Islet of Langerhans (tissue), 1 donor: ENCODE measurements around the gene VSIG8.

ENCODE experiments used
- FAIRE-seq: peaks from one replicate; lab custom pipeline; 2011; peaks lifted over from hg19 to GRCh38; lab: Jason Lieb, UNC

VSIG8 gene

DNA sequence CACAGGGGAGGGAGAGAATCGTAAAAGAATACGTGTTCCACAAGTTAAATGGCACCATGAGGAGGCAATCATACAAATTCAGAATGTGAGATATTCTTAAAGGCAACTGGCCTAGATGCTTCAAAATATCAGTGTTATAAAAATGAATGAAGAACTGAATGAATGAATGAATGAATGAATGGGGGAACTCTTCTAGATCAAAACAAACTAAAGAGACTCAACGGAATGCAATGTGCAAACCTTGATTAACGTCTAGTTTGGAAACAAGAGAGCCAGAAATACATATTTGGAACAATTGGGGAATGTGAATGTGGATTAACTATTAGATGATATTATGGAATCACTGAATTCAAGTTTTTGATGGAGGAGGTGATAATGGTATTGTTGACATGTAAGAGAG is 20.7 kb upstream of the VSIG8 start:
- FAIRE-seq = no peak

DNA sequence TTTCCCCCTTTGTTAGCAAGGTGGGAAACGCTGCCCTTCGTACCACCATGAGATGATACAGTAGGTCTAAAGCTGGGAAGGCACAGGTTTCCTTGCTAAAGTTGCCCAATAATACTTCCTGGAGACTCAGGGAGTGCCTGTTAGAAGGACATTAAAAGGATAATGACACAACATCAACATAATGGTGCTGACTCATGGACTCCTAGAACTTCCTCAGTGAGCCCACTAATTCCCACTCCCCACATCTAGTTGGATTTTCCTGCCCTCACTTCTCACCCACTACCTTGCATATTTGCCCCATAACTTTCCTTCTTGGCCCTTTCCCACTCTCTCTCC is 20.0 kb upstream of the VSIG8 start:
- no peak for FAIRE-seq

DNA sequence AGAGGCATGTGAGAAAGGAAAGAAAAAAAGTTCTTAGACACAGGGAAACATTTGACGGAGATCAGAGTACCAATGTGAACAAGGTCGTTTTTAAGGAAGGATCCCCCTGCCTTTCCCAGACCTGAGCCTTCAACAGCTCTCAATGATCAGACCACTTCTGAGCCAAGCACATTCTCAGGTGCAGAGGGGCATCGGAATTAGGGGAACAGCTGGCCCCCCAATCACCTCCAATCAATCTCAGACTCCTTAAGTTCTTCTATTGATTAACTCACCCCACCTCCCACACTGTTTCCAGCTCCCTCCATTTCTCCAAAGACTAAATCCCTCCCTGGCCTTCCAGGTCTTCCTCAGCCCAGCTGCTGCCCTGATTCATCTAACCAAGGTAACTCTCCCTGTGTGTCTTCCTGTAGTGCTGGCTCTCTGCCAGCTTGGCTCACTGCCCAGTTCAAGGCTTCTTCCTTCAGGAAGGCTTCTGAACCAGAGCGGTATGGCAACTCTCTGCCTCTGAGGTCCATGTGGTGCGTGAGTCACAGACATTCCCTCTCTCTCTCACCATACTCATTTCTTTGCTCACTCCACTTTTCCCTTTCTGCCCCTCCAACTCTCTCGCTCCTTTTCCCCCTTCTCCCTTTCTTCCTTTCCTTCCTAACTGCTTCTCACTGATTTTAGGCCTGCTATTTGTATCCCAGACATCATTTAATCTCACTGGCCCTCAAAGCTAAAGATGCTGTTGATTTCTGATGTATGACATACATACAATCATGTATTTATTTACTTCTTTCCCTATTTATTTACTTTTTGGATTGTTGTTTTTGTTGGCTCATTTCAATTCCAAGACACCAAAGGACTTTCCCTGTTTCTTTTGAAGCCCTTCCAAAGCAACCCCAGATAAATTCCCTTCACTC is 19.4 kb upstream of the VSIG8 start:
- FAIRE-seq = peak; percentile 91

DNA sequence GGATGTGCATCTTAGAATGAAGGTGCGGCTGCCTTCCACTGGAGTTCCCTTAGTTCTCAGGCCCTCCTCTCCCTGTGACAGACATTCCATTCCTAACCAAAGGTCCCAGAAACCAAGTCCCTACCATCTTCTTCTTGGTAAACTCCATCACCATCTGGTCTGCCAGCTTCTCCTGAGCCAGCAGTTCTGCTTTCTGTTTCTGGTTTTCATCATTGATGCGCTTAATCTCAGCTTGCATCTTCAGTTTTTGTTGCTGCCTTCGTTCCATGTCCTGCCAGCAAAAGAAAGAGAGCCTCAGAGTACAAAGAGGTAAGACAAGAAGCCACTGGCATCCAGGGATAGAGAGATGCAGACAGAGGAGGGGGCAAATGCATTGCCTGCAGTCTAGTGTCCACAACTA is 18.0 kb upstream of the VSIG8 start:
- no peak for FAIRE-seq

DNA sequence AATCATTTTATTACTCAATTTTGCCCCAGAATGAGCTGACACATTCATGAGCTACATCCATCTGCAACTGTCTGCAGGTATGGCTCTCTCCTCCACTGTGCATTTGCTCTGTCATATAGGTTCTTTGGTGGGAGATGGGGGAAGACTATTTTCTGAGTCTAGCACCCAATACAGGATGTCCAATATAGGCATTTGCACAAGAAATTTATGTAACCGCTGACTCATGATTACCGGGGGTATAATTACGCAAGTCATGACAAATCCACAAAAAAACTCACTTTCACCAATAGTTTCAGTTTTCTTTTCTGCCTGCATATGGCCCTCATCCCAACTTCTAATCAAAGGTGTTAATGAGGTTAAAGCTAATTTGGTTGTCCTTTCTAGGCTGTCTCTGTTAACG is 17.5 kb upstream of the VSIG8 start:
- FAIRE-seq = no peak

DNA sequence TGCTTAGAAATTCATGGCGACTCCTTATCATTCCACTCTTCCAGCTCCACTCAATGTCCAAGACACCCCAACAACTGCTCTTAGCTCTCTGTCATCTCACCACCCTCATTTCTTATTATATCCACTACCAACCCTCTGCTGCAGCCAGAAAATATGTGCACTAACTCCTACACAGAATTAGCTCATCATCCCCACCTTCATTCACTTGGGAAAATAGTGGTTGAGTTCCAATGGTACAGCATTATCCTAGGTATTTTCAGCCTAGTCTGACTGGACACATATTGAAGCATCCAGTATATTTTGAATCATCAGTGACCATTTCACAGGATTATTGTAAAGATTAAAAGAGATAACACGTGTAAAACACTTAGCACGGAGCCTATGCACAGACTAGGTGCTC is 16.7 kb upstream of the VSIG8 start:
- FAIRE-seq = no peak

DNA sequence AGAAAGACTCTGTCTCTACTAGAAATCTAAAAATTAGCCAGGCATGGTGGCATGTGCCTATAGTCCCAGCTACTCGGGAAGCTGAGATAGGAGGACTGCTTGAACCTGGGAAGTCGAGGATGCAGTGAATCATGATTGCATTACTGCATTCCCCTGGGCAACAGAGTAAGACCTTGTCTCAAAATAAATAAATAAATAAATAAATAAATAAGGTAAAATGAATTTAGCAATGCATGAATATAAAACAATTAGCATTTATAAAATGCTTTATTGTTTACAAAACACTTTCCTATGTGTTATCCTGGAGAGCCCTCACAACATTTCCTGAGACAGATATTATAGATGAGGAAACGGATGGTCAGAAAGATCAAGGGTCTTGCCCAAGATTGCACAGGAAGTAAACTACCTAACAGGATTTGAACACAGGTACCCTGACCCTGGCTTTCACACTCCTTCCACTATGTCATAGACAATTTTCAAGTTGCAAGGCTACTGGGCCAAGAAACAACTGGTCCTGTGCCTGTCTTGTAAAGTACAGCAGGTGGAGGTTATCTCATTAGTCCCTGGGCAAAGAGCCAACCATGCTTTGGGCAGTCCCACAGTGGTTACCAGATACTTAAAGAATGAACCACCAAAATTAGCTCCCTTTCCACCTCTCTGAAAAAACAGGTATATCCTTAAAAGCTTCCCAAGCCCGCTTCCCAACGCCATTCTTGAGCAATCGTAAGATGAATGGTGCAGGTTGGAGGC is 15.4 kb upstream of the VSIG8 start:
- no peak for FAIRE-seq

DNA sequence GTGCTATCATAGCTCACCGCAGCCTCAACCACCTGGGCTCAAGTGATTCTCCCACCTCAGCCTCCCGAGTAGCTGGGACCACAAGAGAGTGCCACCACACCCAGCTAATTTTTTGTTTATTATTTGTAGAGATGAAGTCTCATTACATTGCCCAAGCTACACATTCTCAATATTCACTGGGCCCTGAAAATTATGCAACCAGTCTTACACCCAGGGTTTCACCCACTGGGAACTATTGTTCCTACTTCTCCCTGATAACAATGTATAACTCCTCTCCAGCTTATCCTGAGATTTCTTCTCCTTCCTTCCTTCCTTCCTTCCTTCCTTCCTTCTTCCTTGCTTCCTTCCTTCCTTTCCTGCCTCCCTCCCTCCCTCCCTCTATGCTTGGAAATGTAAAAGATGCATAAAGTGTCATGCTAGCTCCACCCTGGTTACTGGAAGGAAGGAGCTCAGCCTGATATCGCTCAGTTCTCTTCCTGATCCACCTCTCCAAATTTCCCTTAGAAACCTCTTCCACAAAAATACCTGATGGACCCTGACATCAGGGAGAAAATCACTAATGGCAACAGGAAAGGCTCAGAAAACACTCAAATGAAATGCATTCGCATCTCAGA is 11.2 kb upstream of the VSIG8 start:
- no peak for FAIRE-seq

DNA sequence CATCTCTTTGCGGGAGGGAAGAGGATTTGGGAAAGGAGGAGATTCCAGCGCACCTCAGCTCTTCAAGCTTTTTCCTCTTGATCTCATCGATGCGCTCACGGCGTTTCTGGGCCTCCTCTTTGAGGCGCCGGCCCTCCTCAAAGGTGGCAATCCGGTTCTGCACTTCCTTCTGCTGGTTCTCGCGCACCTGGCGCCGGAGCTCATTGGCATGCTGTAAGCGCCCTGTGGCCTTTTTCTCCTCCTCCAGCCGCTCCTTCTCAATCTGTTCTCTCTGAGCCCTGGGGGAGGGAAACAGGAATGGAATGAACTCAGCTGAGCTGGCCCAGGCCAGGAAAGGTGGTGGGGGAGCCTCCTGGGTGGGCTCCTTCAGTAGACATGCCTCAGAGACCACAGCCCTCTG is 10.4 kb upstream of the VSIG8 start:
- no peak for FAIRE-seq

DNA sequence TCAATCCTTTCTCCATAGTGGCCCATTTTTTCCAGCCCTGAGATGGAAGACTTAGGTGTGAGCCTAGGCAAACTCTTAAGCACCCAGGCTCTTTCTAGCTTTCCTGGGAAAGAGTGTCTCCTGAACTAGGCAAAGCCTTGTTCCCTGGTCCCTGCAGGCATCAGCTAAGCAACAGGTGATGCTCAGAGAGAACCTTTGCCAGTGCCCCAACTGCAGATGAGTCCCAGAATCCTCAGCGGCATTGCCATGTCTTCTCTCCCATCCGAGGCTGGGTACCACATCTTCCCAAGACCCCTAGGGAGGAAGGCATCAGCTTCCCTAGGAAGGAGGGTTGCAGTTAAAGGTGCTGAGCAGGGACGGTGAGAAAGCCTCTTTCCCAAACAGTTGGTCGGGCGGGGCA is 8.2 kb upstream of the VSIG8 start:
- no peak for FAIRE-seq

DNA sequence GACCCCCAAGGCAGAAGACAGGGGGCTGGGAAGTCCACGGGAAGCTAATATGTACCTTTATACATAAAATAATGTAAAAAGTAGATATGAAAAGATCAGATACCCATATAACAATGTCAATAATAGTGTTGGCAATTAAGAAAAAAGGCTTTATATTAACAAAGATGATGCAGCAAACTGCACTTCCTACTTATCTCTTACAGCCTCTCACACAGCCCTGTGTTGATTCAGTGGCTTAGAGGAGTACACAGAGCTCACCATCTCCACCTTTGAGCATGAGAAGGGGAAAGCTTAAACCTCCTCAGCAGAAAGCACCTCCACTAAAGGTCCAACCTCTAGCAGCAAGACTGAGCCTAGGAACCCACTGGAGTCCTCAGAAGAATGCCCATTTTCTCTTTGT is 7.2 kb upstream of the VSIG8 start:
- FAIRE-seq = no peak

DNA sequence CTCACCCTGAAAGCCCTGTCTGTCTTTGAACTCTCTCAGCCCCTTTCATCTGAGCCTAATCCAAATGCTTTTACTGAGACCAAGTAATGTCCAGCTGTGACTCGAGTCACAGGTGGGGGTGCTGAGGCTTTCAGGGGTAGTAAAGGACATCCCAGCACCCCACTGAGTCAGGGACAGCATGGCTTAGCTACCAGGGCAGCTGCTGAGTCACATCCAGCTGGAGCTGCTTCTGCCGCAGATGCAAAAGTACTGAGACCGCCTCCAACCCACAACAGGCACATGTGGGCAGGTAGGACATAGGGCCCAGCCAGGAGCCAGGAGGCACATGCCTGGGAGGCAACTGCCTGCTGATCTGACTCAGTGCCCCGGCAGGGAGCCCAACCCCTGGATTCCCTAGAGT is 6.7 kb upstream of the VSIG8 start:
- FAIRE-seq = no peak

DNA sequence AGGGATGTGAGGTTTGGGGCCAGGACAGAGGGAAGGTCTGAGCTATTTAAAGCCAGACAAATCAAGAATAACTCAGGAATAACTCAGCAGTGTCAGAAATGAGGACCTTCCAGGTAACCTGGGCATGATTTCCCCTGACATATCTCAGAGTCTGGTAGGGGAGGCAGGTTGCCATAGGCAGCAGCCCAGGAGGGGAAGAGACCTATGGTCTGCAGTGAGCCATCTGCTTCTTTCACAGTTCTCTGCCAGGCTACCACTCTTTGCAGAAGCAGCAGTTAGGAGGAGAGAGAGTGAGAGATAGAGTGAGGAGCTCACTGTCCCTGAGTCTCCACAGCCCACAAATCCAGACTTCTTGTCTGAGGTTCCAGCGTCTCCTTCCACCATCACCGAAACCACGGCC is 6.3 kb upstream of the VSIG8 start:
- no peak for FAIRE-seq

DNA sequence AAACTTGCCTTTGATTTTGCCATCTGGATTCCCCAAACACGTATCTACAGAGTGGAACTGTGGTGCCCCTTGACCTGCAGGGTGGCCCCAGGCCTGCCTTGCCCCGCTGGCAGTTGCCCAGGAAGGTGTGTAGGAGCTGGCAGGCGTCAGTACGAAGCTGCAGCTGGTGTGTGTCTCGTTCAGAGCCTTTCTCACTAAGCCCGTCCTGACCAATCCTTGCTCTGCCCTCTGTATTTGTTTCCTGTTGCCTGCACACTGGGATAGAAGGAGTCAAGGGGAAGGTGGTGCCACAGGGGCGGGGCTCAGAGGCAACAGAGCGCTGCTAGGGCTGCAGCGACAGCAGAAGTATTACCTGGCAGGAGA is 5.2 kb upstream of the VSIG8 start:
- FAIRE-seq = peak; percentile 82

DNA sequence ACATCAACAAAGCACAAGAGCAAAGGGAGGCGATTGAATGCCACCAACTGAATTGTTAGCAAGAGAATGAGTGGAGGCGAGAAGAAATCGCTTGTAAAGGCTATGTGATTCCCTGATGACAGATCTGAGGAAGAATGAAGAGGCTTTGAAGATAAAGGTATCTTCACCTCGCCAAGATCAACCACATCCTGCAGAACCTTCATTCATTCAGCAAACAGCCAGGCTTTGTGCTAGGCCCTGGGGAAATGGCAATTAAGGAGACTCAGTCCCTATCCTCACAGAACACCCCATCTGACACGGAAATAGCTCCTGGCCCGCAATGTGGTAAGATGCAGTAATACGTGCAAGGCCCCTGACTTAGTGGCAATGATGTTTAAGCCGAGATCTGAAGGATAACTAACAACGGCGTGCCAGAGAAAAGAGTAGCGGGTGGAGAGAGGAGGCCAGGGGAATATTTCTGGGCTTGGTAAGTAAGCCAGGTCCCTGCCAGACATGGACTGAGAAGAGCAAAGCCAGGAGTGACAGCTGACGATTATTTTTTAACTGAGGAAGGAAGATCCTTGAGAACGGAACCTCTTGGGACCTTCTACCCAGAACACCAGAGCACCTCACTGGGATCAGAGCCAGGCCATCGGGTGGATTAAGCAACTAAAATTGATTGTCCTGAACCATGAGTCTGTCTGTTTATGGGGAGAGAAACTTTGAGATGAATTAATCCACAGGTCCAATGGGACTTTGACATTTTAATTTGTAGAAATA is 4.6 kb upstream of the VSIG8 start:
- FAIRE-seq = no peak

DNA sequence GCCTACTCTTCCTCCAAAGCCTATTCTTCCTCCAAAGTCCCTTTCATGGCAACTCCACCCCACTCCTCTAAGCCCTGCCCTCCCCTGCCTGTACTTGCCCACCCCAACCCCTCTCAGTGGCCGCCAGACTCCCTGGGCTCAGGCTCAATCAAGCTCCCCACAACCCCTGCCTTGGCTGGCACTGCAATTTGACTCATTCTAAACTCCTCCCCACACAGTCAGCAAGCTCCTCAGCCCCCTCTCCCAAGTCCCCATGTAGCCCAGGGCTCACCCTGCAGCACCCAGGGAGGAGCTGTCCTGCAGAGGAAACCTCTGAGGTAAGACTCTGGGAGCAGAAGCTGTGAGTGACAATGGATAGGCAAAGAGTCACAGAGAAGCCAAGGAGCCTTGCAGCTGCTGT is 3.6 kb upstream of the VSIG8 start:
- no peak for FAIRE-seq

DNA sequence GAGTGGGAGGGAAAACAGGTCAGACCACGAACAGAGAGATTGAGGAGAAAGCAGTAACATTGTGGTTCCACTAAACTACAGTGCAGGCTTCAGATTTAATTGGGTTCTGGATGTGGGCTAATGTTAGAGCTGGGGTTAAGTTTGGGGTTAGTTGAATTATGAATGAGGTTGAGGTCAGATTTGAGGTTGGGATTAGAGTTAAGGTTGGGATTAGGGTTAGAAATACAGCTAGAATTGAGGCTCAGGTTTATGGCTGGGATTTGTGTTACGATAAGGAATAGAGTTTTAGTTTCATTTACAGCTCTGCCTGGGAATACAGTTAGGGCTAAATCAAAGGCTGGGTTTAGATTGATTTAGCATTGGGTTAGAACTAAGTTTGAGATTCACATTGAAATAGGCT is 1.8 kb upstream of the VSIG8 start:
- FAIRE-seq = no peak

DNA sequence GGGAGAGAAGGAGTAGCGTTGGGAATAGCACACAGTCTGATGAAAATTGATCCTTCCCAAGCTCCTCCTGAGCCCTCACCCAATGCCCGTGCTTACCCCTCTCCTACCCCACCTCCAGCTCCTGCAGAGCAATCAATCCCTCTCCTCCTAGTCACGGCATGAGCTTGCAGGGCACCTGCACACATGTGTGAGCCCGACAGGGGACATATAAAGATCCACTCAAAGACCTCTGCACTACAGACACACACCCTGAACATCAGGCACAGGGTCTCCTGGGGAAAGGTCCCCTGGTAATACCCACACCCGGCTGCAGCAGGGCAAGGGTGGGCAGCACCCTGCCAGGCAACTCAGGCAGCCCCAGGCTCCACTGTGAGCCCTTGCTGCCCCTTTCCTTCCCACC is 426 bp downstream of the VSIG8 start:
- no peak for FAIRE-seq

DNA sequence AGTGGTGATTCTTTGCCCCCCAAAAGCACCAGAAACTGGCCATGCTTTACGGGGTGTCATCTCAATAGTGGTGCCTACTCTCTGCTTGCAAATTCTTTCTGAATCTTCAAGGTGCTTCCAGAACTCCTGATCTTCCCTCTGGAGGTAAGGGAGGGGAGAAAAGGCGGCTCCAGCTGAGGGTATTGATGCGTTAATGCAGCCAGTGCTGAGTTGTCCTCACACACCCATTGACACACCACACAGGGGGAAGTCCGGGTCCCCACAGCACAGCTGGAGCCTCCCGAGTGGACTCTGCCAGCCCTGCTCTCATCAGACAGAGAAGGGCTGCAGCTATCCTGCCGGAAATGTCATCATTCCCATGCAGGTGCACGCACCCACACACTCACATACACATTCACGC is 1.2 kb downstream of the VSIG8 start:
- FAIRE-seq = no peak

DNA sequence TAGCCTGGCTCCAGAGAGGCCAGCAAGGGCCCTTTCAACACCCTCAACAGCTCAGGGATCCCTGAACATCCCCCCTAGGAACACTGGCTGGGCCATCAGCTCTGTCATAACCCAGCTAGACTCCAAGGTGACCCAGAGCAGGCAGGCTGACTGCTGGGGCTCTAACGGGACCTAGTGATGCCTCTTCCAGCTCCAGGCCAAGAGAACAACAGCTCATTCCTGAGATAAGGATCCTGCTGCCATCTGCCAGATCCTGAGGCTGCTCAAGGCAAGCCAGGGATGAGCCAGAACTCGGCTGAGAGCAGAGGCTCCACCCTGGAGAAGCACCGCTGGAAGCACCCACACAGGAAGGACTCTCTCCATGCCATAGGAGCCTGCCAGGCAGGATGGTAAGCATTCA is 2.0 kb downstream of the VSIG8 start:
- no peak for FAIRE-seq

DNA sequence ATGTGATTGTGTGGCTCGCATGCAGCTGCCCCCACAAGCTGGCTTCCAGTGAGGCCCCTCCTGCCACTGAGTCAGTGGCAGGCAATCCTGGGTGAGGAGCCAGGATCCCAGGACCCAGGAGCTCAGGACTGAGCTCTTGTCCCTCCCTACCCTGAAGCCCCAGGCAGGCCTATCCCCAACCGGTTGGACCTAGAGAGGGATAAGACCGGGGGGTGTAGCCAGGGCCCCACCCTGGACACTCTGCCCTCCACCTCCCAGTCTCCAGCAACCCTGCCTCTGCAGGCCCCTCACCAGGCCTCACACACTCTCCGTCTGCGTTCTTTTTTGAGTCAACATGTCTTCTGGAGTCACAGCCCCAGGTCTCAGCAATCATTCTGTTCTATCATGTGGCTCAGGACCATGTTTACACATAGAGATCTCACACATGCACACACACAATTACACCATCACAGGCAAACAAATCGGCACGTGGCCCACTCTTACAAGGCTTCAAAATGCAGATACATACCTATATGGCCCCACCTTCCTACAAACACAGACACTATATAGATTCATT is 2.6 kb downstream of the VSIG8 start:
- no peak for FAIRE-seq

DNA sequence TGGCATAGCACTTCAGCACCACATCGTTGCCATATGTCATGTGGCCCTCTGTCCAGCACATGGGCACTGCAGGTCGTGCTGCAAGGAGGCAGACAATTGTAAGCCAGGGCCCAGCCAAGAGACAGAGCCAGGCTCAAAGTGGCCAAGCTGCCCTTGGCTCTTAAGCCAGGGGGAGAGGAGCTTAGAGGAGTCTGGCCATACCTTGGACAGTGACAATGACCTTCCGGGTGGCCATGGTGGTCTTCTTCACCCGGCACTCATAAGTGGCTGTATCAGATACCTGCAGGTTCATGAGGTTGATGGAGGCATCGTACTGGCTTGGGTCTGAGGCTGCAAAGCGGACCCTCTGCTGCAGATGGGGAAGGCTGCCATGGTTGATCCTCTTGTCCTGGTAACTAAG is 4.6 kb downstream of the VSIG8 start:
- FAIRE-seq = no peak

DNA sequence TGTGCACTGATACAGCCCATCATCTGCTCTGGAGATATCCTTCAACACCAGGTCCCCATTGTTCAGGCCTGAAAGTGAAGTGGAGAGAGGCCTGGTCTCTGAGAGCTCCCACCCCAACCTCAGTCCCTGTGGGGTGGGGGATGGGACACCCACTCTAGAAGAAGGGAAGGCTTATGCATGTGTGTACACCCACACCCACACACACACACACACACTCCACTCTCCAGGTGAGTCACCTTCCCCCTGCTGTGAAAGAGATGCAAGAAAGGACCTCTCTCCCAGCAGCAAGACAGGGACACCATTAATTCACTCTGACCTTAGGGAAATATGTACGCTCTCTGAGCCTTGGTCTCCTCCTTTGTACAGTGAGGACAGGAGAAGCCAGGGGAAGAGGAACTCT is 5.9 kb downstream of the VSIG8 start:
- FAIRE-seq = no peak
